ENCODE results near the gene RYR1.

GRCh38 chr19:38486731-38487336 is 53.3 kb downstream of the RYR1 start:
- TF ChIP-seq CTCF (conservative IDR thresholded peaks at IDR 0.05; ENCODE audit: low read length) (no peak), EZH2phosphoT487 (IDR thresholded peaks at IDR 0.05; ENCODE audit: borderline replicate concordance) (no peak)

Measured in Loucy (cell line).